ENCODE measurements around the gene NTRK3. TPM values are rescaled to one million over a fixed set of nuclear protein-coding genes. Genes with fewer than 3 reads are reported as not detected.

NTRK3 gene
- total RNA-seq, 1 donor from 2014 or later = not detected

DNA sequence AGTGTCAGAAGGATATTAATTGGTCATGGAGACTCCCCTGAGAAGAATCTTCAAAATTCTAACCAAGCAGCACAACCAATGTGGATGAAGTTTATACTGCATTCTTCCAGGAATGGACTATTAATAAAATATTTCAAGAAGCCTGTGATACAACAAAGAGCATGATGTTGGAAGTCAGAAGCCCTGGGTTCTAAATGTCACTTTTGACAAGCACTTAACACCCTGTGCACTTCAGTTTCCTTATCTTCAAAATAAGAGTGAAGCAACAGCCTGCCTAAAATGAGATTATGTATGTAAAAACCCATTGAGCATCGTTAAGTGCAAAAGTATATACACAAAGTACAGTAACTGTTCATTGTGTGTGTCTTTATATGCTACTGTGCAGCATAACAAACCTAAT lies 369.4 kb downstream of the NTRK3 start:
- TF ChIP-seq, protein P1, sequence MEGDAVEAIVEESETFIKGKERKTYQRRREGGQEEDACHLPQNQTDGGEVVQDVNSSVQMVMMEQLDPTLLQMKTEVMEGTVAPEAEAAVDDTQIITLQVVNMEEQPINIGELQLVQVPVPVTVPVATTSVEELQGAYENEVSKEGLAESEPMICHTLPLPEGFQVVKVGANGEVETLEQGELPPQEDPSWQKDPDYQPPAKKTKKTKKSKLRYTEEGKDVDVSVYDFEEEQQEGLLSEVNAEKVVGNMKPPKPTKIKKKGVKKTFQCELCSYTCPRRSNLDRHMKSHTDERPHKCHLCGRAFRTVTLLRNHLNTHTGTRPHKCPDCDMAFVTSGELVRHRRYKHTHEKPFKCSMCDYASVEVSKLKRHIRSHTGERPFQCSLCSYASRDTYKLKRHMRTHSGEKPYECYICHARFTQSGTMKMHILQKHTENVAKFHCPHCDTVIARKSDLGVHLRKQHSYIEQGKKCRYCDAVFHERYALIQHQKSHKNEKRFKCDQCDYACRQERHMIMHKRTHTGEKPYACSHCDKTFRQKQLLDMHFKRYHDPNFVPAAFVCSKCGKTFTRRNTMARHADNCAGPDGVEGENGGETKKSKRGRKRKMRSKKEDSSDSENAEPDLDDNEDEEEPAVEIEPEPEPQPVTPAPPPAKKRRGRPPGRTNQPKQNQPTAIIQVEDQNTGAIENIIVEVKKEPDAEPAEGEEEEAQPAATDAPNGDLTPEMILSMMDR (conservative IDR thresholded peaks at IDR 0.05; ENCODE audit: low read depth, low read length) = no peak
- no peak for DNase-seq (ENCODE audit: low read depth)
- H3K4me3 ChIP-seq (ENCODE audit: low read depth, low read length) = no peak overlapping the region

DNA sequence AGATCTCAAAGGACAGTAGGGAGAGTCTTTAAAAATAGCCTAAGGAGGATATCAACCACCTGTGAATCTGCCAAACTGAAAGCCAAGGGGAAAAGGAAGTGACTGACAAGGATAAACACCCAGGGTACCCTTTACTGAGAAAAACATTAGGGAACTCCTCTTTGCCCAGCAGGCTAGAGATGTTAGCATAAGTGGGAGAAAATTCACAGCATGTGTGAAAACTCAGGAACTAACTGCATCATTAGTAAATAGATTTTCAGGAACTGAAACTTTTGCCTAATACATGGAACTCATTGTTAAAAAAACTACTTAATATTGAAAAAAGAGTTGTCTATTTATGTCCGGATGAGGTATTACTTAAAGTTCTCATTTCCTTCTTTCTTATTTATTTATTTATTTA lies 375.5 kb downstream of the NTRK3 start:
- TF ChIP-seq, protein P1 (conservative IDR thresholded peaks at IDR 0.05; ENCODE audit: low read depth, low read length) = no peak
- no peak for DNase-seq (ENCODE audit: low read depth)
- H3K4me3 ChIP-seq (ENCODE audit: low read depth, low read length) = no peak overlapping the region

DNA sequence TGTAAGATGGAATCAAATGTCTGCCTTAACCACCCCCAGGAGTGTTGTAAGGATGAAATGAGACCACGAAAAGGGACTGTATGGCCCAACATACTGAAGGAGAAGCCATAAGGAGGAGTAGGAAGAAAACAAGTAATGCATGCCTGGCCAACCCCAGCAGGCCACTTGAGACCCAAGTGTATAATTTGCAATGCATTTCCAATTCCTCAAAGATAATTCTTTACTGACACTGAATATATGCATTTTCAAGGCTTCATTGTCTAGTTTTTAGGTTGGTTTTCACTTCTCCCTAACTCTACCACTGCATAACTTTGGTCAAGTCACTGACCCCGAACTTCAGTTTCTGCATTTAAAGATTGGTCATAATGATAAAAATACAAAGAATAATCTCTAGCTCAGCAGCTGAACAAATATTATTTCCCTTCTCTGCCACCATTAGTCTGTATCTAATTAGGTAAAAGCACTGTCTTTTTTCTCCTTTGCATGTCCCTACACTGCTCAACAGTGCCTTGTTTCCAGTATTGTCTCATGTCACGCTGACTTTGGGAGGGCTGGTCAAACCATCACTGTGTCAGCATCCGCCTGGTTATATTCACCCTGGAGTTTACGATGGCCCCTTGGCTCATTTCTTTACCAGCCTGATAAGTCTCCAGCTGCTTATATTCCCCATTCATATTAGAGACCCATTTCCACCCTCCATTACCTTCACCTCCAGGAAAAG lies 378.6 kb downstream of the NTRK3 start:
- TF ChIP-seq, protein P1 (conservative IDR thresholded peaks at IDR 0.05; ENCODE audit: low read depth, low read length) = no peak
- H3K4me3 ChIP-seq (ENCODE audit: low read depth, low read length) = no peak overlapping the region
- no peak for DNase-seq (ENCODE audit: low read depth)

DNA sequence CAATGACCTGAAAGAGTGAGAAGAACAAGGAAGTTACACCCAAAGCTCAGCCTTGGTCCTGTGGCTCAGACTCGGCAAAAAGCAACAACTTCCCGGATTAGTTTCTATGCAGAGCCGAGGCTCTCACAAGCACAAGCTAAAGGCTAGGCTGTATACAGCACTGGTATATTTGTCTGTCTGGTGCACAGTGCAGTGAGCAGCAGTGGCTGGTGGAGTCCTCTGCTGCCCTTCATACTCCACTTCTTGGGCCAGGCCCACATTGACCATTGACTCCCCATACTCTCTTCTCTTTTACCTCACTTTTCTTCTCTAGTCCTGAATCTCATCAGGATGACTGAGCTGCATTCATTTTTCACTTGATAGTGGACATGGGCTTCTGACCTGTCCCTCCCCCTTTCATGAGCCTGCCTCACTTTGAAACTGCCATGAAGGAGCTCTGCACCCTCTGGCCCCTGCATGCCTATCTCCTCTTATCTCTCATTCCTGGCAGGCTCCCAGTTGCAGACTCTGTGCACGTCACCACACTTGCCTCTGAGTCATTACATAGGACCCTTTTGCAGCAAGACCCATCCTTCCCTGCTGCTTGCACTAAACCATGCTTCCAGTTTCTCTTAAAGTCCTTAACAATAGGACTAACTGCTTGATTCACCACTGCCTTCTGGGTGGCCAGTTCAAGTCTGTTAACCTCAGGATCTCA lies 379.3 kb downstream of the NTRK3 start:
- DNase-seq (ENCODE audit: low read depth) = no peak
- TF ChIP-seq, protein P1 (conservative IDR thresholded peaks at IDR 0.05; ENCODE audit: low read depth, low read length) = no peak
- no peak overlapping the region for H3K4me3 ChIP-seq (ENCODE audit: low read depth, low read length)

DNA sequence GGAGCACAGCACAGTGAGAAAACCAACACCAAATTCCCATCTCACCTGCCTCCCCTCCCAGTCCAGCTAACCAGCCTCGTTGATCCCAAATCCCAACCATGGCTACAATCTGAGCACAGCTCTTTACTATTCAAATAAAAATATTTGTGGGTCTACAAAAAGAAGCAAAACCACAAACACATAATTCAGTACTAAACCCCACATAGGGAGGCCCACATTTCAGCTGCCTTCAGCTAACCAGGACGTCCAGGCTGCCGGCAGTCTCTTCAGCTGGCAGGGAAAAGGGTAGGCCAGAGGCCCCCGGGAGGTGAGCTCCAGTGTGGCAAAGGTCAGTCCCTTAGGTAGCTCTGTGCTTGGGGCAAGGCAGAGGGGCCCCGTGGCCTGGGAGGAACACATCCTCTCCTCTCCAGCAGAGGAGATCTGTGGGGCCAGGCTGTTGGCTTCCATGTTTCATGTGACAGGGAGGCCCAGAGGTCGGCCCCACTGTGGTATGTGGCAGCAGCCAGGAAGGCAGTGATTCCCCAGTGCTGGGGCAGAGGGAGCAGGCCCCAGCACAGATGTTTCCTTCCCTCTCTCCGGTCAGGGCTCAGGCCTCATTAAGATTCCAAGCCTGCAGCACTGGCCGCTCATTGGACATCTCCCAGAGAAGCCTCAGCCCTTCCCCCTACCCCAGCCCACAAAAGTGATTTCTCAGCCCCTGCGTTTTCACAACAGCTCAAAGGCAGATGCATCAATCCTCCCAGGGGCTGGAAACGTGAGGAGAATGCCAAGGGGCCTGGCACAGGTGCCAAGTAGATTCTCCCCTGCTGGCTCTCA lies 381.4 kb downstream of the NTRK3 start:
- no peak overlapping the region for H3K4me3 ChIP-seq (ENCODE audit: low read depth, low read length)
- TF ChIP-seq, protein P1 (conservative IDR thresholded peaks at IDR 0.05; ENCODE audit: low read depth, low read length) = no peak
- no peak for DNase-seq (ENCODE audit: low read depth)

DNA sequence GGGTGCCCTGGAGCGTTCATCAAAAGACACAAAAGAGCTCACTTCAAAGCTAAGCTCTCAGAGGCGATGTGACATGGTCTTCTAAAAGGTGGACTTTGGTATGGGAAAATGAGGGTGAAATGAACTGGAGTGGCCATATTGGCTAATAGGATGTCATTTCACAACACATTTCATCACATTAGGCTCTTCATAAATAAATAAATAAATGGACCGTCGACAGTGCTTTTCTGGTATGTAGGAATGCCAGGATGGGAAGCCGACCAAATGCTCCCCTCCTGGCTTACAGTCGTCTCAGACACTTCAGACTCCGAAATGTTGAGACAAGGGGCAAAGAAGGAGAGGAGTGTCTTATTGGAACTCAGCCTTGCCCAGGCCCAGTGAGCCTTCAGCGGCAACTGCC lies 383.0 kb downstream of the NTRK3 start:
- TF ChIP-seq, protein P1 (conservative IDR thresholded peaks at IDR 0.05; ENCODE audit: low read depth, low read length) = no peak
- no peak for DNase-seq (ENCODE audit: low read depth)
- no peak overlapping the region for H3K4me3 ChIP-seq (ENCODE audit: low read depth, low read length)

Data from epithelial cell of proximal tubule (primary cell).